GM19193 (cell line): ENCODE results near the gene MBTD1.

Experiments used
- POLR2A ChIP-seq: IDR thresholded peaks from 4 replicates; pipeline ENCODE4 v1.6.1; 2011; ENCODE audit not compliant: insufficient read depth, insufficient read length; ENCODE audit errors: extremely low read depth

MBTD1 gene

GRCh38 chr17:51259564-51260236 is at the start of gene MBTD1:
Gene MBTD1 (minus strand): TSS chr17:51260049. CDS start chr17:51225161, 34,888 bp downstream.
- peak; percentile 25 for TF ChIP-seq POLR2A

DNA sequence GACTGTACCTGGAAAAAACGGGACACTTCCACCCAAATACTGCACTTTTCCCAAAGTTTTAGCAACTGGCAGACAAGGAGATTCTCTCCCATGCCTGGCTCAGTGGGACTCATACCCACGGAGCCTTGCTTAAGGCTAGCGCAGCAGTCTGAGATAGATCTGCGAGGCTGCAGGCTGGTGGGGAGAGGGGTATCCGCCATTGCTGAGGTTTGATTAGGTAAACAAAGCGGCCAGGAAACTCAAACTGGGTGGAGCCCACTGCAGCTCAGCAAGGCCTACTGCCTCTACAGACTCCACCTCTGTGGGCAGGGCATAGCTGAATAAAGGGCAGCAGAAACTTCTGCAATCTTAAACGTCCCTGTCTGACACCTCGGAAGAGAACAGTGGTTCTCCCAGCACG is 45.3 kb upstream of the MBTD1 start:
- no peak for TF ChIP-seq POLR2A

DNA sequence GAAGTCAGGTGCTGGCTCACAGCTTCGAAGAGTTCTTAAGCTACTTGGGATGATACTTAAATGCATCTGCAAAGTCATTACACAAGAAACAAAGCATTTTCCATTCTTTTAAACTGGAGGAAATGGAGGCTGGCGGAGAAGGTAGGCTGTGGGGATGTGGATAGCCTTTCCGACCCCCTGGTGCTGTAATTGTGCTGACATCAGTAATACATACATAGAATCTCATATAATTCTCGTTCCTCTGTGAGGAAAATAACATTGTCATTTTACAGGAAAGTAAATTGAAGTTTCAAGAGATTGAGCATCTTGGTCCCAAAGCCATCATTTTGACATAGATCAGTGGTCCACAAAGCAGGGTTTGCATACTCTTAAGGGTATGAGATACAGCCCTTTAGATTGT is 40.0 kb upstream of the MBTD1 start:
- no peak for TF ChIP-seq POLR2A

DNA sequence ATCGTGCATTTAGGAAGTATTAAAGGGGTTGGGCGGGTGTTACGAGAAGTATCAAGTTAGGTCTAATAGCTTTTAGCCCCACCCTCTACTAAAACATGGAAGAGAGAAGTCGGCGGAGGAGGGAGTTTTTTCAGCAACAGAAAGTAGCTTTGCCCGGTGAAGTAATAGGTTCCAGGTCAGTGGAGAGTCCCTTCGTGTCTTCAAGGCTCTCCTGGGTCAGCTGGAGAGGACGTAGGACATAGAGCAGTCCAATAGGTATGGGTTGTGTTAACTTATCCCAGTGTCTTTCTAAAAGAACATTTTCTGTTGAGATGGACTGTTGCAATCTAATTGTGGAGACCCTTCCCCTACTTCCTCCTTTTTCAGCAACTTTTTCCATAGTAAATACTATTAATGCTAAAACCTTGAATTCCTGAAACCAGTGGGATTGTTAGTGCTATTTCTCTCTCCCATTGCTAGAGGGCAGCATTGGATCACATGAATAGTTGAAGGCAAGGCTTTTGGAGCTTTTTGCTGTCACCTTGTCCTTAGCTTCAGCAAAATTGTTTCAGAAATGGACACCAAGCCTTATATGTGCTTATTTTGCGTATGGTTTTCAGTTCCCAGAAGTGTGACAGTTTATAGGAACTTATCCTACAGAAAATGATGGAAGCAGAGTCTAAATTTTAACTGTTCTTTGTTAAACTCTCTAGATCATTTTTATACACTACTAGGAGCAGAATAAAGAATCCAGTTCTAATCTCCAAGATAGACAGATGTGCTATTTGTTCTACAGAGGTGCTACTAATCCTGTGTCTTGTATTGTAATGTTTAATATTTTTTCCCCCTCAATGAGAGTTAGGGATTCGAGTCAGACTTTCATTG is 38.9 kb upstream of the MBTD1 start:
- no peak for TF ChIP-seq POLR2A

DNA sequence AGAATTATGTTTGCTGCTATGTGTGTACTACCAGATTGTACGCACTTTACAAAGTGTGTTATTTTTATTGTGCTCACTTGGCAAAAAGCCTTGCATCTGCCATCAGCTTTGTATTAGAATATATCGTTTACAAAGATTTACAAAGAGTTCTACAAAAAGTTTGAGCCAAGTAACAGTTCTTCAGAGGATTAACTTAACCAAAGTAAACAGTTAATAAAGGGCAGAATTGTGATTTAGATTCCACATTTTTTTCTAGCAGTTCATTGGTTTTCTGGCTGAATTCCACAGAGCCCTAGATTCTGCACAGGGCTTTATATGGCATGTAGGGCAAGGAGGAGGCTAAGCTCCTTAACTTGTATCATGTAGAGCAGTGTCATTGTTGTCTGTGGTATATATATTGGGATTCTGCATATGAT is 29.9 kb upstream of the MBTD1 start:
- no peak for TF ChIP-seq POLR2A

DNA sequence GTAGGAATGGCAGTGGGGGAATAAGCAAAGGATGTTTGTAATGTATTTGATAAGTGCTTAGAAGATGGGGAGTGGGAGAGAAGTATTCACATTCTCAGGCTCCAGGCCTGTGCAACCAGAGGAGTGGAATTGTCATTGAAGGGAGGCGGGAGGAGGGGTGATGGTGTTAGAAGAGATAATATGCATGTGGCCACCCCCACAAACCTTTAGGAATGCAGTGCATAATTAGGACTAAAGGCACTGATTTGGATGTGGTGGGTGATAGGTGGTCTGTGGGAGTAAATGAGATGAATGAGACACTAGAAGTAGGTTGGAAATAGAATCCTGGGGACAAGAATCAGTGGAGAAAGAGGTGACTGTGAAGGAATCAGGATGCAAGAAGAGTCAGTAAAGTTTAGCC is 27.6 kb upstream of the MBTD1 start:
- TF ChIP-seq POLR2A, result no peak

- TF ChIP-seq POLR2A, result no peak
Measured at GRCh38 chr17:51279183-51279582, 19.3 kb upstream of the MBTD1 start.

DNA sequence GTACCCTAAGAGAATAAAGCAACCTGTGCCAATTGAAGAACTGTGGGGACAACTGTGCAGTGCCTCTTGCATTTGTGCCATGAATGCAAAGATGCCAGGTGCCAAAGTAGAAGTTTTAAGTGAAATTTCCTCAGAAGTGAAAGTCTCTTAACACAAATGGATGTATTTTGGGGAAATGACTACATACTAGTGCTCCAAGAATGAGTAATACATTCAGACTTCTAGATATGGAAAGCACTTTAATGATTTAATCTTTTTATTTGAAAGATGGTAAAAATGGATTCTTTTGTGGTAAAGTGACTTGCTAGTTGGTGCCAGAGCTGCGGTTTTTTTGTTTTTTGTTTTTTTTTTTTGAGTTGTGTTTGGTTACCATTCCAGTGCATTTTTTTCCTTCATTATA is 15.5 kb upstream of the MBTD1 start:
- TF ChIP-seq POLR2A, result no peak

DNA sequence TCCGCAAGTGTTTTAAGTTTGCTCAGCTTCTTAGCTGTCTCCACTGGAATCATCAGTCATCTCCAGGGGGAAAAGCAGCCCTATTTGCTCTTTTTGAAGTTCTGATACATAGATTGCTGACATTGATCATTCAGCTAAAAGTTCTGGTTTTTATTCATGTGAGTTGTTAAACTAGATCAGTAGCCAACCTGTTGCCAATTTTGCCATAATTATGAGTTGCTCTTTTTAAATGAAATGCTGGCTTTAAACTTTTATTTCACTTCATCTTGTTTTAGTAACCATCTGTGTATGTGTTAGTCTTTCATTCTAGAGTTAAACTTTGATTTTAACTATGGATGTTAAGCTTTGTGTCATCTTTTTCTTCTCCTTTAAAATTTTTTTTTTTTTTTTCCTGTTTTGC is 13.0 kb upstream of the MBTD1 start:
- TF ChIP-seq POLR2A, result no peak

GRCh38 chr17:51270636-51271035 is 10.8 kb upstream of the MBTD1 start:
- no peak for TF ChIP-seq POLR2A

GRCh38 chr17:51269991-51270390 is 10.1 kb upstream of the MBTD1 start:
- no peak for TF ChIP-seq POLR2A

DNA sequence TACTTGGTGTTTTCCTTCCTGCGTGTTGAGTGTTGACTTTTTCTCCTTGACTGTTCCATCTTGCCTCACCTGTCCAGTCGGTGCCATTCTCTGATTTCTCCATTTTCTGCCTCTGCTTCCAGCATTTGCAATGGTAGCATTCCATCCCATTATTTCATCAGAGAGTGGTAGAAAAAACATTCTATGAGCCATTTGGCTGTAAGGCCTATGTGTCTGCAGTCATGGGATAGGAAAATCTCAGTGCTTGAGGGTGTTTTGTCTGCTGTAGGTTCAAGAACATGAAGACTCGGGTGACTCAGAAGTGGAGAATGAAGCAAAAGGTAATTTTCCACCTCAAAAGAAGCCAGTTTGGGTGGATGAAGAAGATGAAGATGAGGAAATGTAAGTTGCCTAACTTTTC is 3.2 kb upstream of the MBTD1 start:
- no peak for TF ChIP-seq POLR2A

DNA sequence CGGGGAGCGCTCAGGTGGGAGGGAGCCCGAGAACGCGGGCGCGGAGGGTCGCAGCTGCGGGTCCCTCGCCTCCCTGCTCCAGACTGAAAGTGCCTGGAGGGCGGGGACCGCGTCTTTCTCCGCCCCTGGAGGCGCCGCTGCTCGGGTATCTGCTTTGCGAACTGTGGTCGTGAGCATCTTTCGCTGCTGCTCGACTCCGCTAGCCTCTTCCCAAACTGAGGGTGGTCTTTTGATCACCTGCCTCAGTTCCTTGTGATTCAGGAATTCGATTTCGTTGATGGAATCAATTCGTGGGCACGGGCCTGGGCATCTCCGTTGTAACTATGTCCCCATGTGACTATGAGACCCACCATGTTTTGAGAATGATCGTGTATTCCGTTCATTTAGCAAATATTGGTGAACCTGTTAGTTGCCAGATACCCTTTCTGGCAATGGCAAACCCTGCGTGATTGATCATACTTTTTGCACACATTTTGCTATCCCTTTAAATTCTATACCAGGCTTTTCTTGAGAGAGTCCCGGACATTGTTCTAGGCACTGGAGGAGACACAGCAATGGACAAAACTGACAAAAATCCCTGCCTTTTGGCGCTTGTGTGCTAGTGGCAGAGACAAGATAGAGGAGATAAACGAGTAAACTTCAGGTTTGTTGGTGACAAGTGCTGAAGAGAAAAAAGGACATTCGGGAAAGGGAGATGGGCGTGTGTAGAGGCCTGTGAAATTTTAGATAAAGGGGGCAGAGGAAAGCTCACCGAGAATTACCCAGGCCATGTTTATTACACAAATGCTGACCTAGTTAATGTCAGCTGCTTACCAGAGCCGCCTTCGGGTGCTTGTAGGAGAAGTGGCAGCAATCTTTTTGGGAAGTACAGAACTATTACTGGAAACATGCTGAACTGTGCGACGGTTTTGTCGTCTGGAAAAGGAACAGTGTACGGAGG is 1.4 kb upstream of the MBTD1 start:
- TF ChIP-seq POLR2A, result no peak

DNA sequence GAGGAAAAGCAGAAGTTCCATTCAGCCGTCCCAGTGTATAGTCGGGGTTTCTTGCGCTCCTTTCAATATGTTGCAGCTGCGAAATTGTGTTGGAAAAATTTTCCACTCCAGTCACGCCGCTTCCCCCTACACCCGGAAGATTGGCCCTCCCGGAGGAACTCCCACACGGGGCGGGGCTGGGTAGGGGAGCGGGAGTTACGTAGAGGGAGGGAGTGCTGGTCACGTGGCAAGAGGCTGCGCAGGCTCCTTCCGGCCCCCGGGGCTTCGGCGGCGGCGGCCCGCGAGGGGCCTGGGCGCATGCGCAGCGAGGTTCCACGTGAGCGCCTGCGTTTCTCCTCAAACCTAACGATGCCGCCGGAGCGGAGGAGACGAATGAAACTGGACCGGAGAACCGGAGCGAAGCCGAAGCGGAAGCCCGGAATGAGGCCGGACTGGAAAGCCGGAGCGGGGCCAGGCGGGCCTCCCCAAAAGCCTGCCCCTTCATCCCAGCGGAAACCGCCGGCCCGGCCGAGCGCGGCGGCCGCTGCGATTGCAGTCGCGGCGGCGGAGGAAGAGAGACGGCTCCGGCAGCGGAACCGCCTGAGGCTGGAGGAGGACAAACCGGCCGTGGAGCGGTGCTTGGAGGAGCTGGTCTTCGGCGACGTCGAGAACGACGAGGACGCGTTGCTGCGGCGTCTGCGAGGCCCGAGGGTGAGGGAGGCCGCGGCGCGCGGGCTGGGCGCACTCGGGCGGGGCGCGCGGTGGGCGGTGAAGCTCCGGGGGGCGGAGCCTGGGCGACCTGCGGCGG is 581 bp upstream of the MBTD1 start, which contains the start of gene UTP18:
Gene UTP18 (plus strand): TSS at position 310 of the 787 bp plus-strand sequence. CDS start 39 bp downstream, at position 349.
- TF ChIP-seq POLR2A, result peak; percentile 80
